H1 (cell line): ENCODE measurements around the gene ARHGEF7. TPM values are rescaled to one million over a fixed set of nuclear protein-coding genes. Genes with fewer than 3 reads are reported as not detected.

Source experiments
- CTCF ChIA-PET: fragments of 300-600 bp; sonication (Branson Sonifier 250); formaldehyde crosslinking; loops from one replicate; lab custom pipeline; 2021; ENCODE audit not compliant: partially characterized antibody; lab: Charles Lee
- POLR2A ChIA-PET: fragments of 300-600 bp; sonication (Branson Sonifier 250); formaldehyde crosslinking; loops from one replicate; lab custom pipeline; 2021; ENCODE audit warnings: inconsistent platforms; ENCODE audit not compliant: partially characterized antibody; lab: Charles Lee
- DNase-seq, 2 experiments: peaks; one replicate each; pipeline versions ENCODE4 v3.0.0 to v3.0.0-alpha.2; 2010 to 2022; ENCODE audit warnings: low spot score in 2 of 2, low read depth in 1 of 2, mixed read lengths in 1 of 2
- FAIRE-seq: peaks from 2 replicates; lab custom pipeline; 2011; peaks lifted over from hg19 to GRCh38; lab: Jason Lieb, UNC
- H2AFZ ChIP-seq: 2 replicates; pipeline ENCODE4 v1.8.1; 2012; ENCODE audit warnings: low read length, inconsistent platforms
- H2AK5ac ChIP-seq: 2 replicates; pipeline ENCODE4 v1.6.1; 2013; ENCODE audit warnings: low read depth, low read length
- H2BK120ac ChIP-seq: replicated peaks from 2 replicates; pipeline ENCODE3; 2013; ENCODE audit warnings: low read depth, low read length, inconsistent platforms
- H2BK12ac ChIP-seq: 2 replicates; pipeline ENCODE4 v1.6.1; 2013; ENCODE audit warnings: low read depth, low read length
- H2BK15ac ChIP-seq: 2 replicates; pipeline ENCODE4 v1.6.1; 2013; ENCODE audit warnings: low read length
- H2BK20ac ChIP-seq: 2 replicates; pipeline ENCODE4 v1.6.1; 2013; ENCODE audit warnings: low read length
- H2BK5ac ChIP-seq: 2 replicates; pipeline ENCODE4 v1.6.1; 2013; ENCODE audit warnings: low read depth, low read length
- H3K14ac ChIP-seq: 2 replicates; pipeline ENCODE4 v1.6.1; 2013; ENCODE audit warnings: inconsistent platforms; ENCODE audit not compliant: insufficient read length
- H3K18ac ChIP-seq: 2 replicates; pipeline ENCODE4 v1.6.1; 2013; ENCODE audit warnings: low read length; ENCODE audit errors: extremely low read depth
- H3K23ac ChIP-seq: 2 replicates; pipeline ENCODE4 v1.6.1; 2013; ENCODE audit warnings: inconsistent platforms; ENCODE audit not compliant: insufficient read length
- H3K23me2 ChIP-seq: 2 replicates; pipeline ENCODE4 v1.6.1; 2013; ENCODE audit warnings: low read depth, low read length
- H3K27ac ChIP-seq: 2 replicates; pipeline ENCODE4 v1.6.1; 2011; ENCODE audit warnings: low read depth, low read length, inconsistent platforms
- H3K27me3 ChIP-seq, 4 experiments: replicated peaks in 1 of 4; 1 replicate in 1 of 4; 2 replicates in 3 of 4; pipeline versions ENCODE4 v1.6.1 to v1.8.1; 2011 to 2013; ENCODE audit warnings: low read length in 3 of 4, mild to moderate bottlenecking in 3 of 4, inconsistent platforms in 2 of 4, mixed read lengths in 2 of 4, moderate library complexity in 1 of 4; ENCODE audit not compliant: control insufficient read depth in 3 of 4, insufficient read depth in 3 of 4; ENCODE audit errors: extremely low read depth in 1 of 4
- H3K36me3 ChIP-seq, 4 experiments: 2 replicates each; pipeline versions ENCODE4 v1.6.1 to v1.8.1; 2011 to 2013; ENCODE audit warnings: mild to moderate bottlenecking in 4 of 4, low read length in 3 of 4, moderate library complexity in 2 of 4, control low read depth in 1 of 4, inconsistent platforms in 1 of 4; ENCODE audit not compliant: insufficient read depth in 4 of 4, control insufficient read depth in 2 of 4
- H3K4ac ChIP-seq: replicated peaks from 2 replicates; pipeline ENCODE3; 2013; ENCODE audit warnings: low read length, low read depth, mixed read lengths, inconsistent platforms; ENCODE audit not compliant: insufficient read length
- H3K4me1 ChIP-seq, 4 experiments: replicated peaks in 1 of 4; 1 replicate in 1 of 4; 2 replicates in 3 of 4; pipeline versions ENCODE4 v1.6.1 to v1.8.1; 2011 to 2013; ENCODE audit warnings: low read length in 3 of 4, inconsistent platforms in 2 of 4, mixed read lengths in 1 of 4; ENCODE audit not compliant: insufficient read depth in 4 of 4, control insufficient read depth in 3 of 4
- H3K4me2 ChIP-seq, 2 experiments: 2 replicates each; pipeline versions ENCODE4 v1.6.1 to v1.8.1; 2011 to 2013; ENCODE audit warnings: low read depth in 2 of 2, low read length in 2 of 2, control low read depth in 1 of 2, inconsistent platforms in 1 of 2, mild to moderate bottlenecking in 1 of 2; ENCODE audit not compliant: insufficient read depth in 1 of 2
- H3K4me3 ChIP-seq, 4 experiments: fragments of 200-600, 300-600 bp in 1 of 4; sonication (generic), shearing (Covaris generic), sonication (Bioruptor Twin) in 1 of 4; 2 replicates each; pipeline versions ENCODE4 v1.5.1 to v1.8.1; 2011 to 2016; ENCODE audit warnings: low read length in 4 of 4, low read depth in 3 of 4, control low read depth in 2 of 4, inconsistent platforms in 2 of 4, mild to moderate bottlenecking in 2 of 4, mixed read lengths in 1 of 4, moderate library complexity in 1 of 4; ENCODE audit not compliant: insufficient read depth in 2 of 4; ENCODE audit errors: extremely low read depth in 1 of 4
- H3K56ac ChIP-seq: replicated peaks from 2 replicates; pipeline ENCODE3; 2013; ENCODE audit warnings: low read depth, mild to moderate bottlenecking, mixed read lengths, low read length, inconsistent platforms; ENCODE audit not compliant: insufficient read length
- H3K79me1 ChIP-seq: 2 replicates; pipeline ENCODE4 v1.6.1; 2013; ENCODE audit warnings: low read depth, low read length, control low read depth
- H3K79me2 ChIP-seq, 2 experiments: 2 replicates each; pipeline versions ENCODE4 v1.6.1 to v1.8.1; 2012 to 2013; ENCODE audit warnings: low read length in 2 of 2, mild to moderate bottlenecking in 2 of 2, inconsistent platforms in 1 of 2; ENCODE audit not compliant: insufficient read depth in 2 of 2, control insufficient read depth in 1 of 2
- H3K9ac ChIP-seq, 4 experiments: replicated peaks in 1 of 4; 1 replicate in 1 of 4; 2 replicates in 3 of 4; pipeline versions ENCODE4 v1.6.1 to v1.8.1; 2011 to 2013; ENCODE audit warnings: low read depth in 3 of 4, low read length in 3 of 4, control low read depth in 2 of 4, mild to moderate bottlenecking in 2 of 4, moderate library complexity in 2 of 4, inconsistent platforms in 1 of 4; ENCODE audit errors: extremely low read depth in 1 of 4
- H3K9me3 ChIP-seq, 2 experiments: 2 replicates each; pipeline versions ENCODE4 v1.6.1 to v1.8.1; 2012 to 2013; ENCODE audit warnings: mild to moderate bottlenecking in 2 of 2, moderate library complexity in 2 of 2, control low read depth in 1 of 2, inconsistent platforms in 1 of 2, low read depth in 1 of 2, low read length in 1 of 2, mixed read lengths in 1 of 2; ENCODE audit not compliant: insufficient read depth in 2 of 2
- H4K20me1 ChIP-seq, 2 experiments: replicated peaks in 1 of 2; 2 replicates each; pipeline versions ENCODE3 to v1.8.1; 2011 to 2013; ENCODE audit warnings: inconsistent platforms in 2 of 2, low read length in 2 of 2, mild to moderate bottlenecking in 1 of 2; ENCODE audit not compliant: insufficient read depth in 2 of 2, control insufficient read depth in 1 of 2
- H4K5ac ChIP-seq: 2 replicates; pipeline ENCODE4 v1.6.1; 2013; ENCODE audit warnings: low read length, low read depth, mixed read lengths, inconsistent platforms; ENCODE audit not compliant: insufficient read length
- H4K8ac ChIP-seq: 2 replicates; pipeline ENCODE4 v1.8.0; 2013; ENCODE audit warnings: mild to moderate bottlenecking, moderate library complexity, low read length, inconsistent platforms; ENCODE audit not compliant: insufficient read depth; ENCODE audit errors: extremely low read depth
- H4K91ac ChIP-seq: replicated peaks from 2 replicates; pipeline ENCODE3; 2013; ENCODE audit warnings: low read length, mixed read lengths, inconsistent platforms; ENCODE audit not compliant: insufficient read length
- CEBPB ChIP-seq: IDR thresholded peaks from 2 replicates; pipeline ENCODE4 v1.6.1; 2012; ENCODE audit warnings: low read depth, low read length
- RAD21 ChIP-seq, 2 experiments: IDR thresholded peaks in 1 of 2; conservative IDR thresholded peaks in 1 of 2; 2 replicates each; pipeline ENCODE4 v1.6.1; 2011; ENCODE audit warnings: low read depth in 2 of 2, low read length in 2 of 2, improper control_type of control experiment in 1 of 2, inconsistent platforms in 1 of 2, mild to moderate bottlenecking in 1 of 2, moderate library complexity in 1 of 2
- WGBS, 2 experiments: shearing (Covaris generic) in 1 of 2; methylation state at CpG; one replicate each; pipeline versions ENCODE4 v1.1.6 to v1.1.7; 2013 to 2015; ENCODE audit warnings: low lambda C conversion rate in 2 of 2, mixed read lengths in 2 of 2, inconsistent platforms in 1 of 2, low coverage in 1 of 2, missing lambda C conversion rate in 1 of 2; ENCODE audit not compliant: insufficient replicate concordance in 2 of 2, insufficient coverage in 1 of 2, insufficient read length in 1 of 2; ENCODE audit errors: extremely low coverage in 1 of 2, missing lambda C conversion rate in 1 of 2; 5-methylcytosine and 5-hydroxymethylcytosine counted together
- polyA plus RNA-seq, 7 experiments: library from polyadenylated mRNA; depleted of rRNA in 3 of 7; stranded (reverse) in 5 of 7; unstranded in 2 of 7; fragments of >200 nt in 5 of 7; fragments of 200-250 nt in 2 of 7; gene quantifications; 1 replicate in 5 of 7; 2 replicates in 1 of 7; 4 replicates in 1 of 7; pipeline versions ENCODE4 v1.2.1 to v1.2.3, GENCODE V29; 2011 to 2013; ENCODE audit warnings: missing spikeins in 2 of 7, mixed read lengths in 2 of 7
- total RNA-seq: library from RNA; stranded (reverse); fragmentation: NEBNext Ultra II Directional; extraction: Animal tissue kit (Norgen Biotek cat#: 25700); gene quantifications from 2 replicates; pipeline ENCODE4 v1.2.1, GENCODE V29; 2021

Gene ARHGEF7
- total and polyA plus RNA-seq, 2 of the 8 experiments (the other 6 are each of a cell fraction or from before 2014, with no cell fraction given), result 26.2 to 56.5 TPM

DNA sequence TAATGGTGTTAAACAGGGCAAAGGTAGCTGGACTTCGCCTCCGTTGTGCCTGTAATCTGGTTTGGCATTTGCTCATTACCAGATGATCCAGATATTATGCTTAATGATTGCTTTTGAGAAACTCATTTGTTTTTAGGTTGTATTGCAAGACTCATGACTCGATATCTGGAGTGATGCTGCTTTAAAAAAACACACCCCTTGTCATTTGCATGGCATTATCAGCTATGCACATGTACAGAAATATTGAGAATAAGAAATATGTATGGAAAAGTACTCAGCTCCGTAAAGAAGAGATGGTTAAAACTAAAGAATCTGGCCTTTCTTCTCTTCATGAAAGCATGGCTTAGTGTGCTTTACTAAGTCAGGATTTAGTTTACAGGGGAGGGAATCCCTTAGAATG lies 95.0 kb downstream of the ARHGEF7 start:
- Histone ChIP-seq H3K18ac (no peak overlapping the region), H3K4me2 (0 out of 4 replicates have a peak overlapping the region, but pooled peaks of 1 of the 2 experiments have one; percentile 74), H3K14ac (no peak overlapping the region), H2AK5ac (no peak overlapping the region), H2BK15ac (no peak overlapping the region), H3K79me2 (peaks cover 0 to 92% of the 10 kb centered on the region in 2 experiments; a peak in 3 of 4 replicates), H3K27ac (no peak overlapping the region), H3K23me2 (no peaks in the 10 kb centered on the region), H4K5ac (no peak overlapping the region), H2BK20ac (no peak overlapping the region), H3K79me1 (peaks cover 18% of the 10 kb centered on the region), H4K91ac (no peak overlapping the region), H3K9me3 (no peaks in the 10 kb centered on the region), H3K4me1 (peaks cover 13 to 43% (median 33%) of the 10 kb centered on the region in 4 experiments), H2AFZ (no peak overlapping the region), H3K4ac (no peak overlapping the region), H3K27me3 (no peaks in the 10 kb centered on the region), H3K56ac (no peak overlapping the region), H4K8ac (no peak overlapping the region), H3K36me3 (no peaks in the 10 kb centered on the region), H2BK120ac (no peak overlapping the region), H3K4me3 (no peak overlapping the region), H2BK5ac (no peak overlapping the region), H3K9ac (no peak overlapping the region), H2BK12ac (peak overlapping the region; percentile 10; the same call in 1 of the 2 replicates), H4K20me1 (peaks cover 7 to 16% of the 10 kb centered on the region in 2 experiments), H3K23ac (no peak overlapping the region)
- DNase-seq (no peak), FAIRE-seq (no peak)
- POLR2A ChIA-PET, result no interaction called here
- WGBS, 2 experiments, result 84% methylated on average over 4 of the region's 4 CpGs; no CpG with 5 or more reads in 1 of the 2 experiments
- CTCF ChIA-PET, result interaction anchor here (9.6 kb wide), 1 partner anchor 24 kb away, joined by 65 read pairs; no protein-coding TSS in a partner anchor
- no peak for TF ChIP-seq RAD21 (IDR thresholded peaks at IDR 0.05 in 1 of 2, conservative IDR thresholded peaks at IDR 0.05 in 1 of 2; ENCODE audit: low read depth in 2 of 2, low read length in 2 of 2)
- no peak for TF ChIP-seq CEBPB
